GM10266 (cell line): ENCODE measurements around the gene SMAD7.

Experiments
- DNase-seq: peaks from one replicate; pipeline ENCODE4 v3.0.0; 2012; ENCODE audit errors: extremely low spot score
- CTCF ChIP-seq: IDR thresholded peaks from 2 replicates; pipeline ENCODE4 v1.5.1; 2012; ENCODE audit warnings: mild to moderate bottlenecking, low read depth; ENCODE audit not compliant: control insufficient read depth, insufficient read depth; ENCODE audit errors: missing control alignments

SMAD7 gene

GRCh38 chr18:48899558-48900174 lies 51.1 kb downstream of the SMAD7 start:
- no peak for DNase-seq
- TF ChIP-seq CTCF: no peak

GRCh38 chr18:48898521-48898920 lies 52.2 kb downstream of the SMAD7 start:
- TF ChIP-seq CTCF: no peak
- DNase-seq: no peak

- no peak for DNase-seq
- TF ChIP-seq CTCF: no peak
Measured at GRCh38 chr18:48897531-48897930, 53.2 kb downstream of the SMAD7 start.

GRCh38 chr18:48896875-48897511 lies 53.8 kb downstream of the SMAD7 start:
- peak; percentile 64 for DNase-seq
- peak; percentile 22 for TF ChIP-seq CTCF

GRCh38 chr18:48896326-48896874 lies 54.4 kb downstream of the SMAD7 start:
- no peak for TF ChIP-seq CTCF
- DNase-seq: no peak

- no peak for TF ChIP-seq CTCF
- no peak for DNase-seq
Measured at GRCh38 chr18:48894799-48895346, 55.9 kb downstream of the SMAD7 start.
